Esophagus squamous epithelium (tissue), 4 donors: Measurements from ENCODE around the gene SRGAP2C.
"Not testable (repeated sequence)": the region's sequence is repeated elsewhere in the genome, so short reads cannot be mapped to it uniquely, and the experiment has no call there.

Experiments used
- POLR2A ChIP-seq, 4 donors: fragments of 450-650 bp; IDR thresholded peaks; one replicate each; pipeline ENCODE4 v1.6.1; 2017; ENCODE audit warnings: antibody characterized with exemption in 4 of 4, mild to moderate bottlenecking in 4 of 4, moderate library complexity in 3 of 4
- TF ChIP-seq, protein P1 (sequence below), 6 experiments: fragments of 450-650 bp in 4 of 6; fragments of 200-600 bp in 2 of 6; sonication (generic) in 2 of 6; IDR thresholded peaks; one replicate each; pipeline ENCODE4 v1.5.1; 2016 to 2019; ENCODE audit warnings: antibody characterized with exemption in 6 of 6, mild to moderate bottlenecking in 4 of 6, moderate library complexity in 4 of 6

DNA sequence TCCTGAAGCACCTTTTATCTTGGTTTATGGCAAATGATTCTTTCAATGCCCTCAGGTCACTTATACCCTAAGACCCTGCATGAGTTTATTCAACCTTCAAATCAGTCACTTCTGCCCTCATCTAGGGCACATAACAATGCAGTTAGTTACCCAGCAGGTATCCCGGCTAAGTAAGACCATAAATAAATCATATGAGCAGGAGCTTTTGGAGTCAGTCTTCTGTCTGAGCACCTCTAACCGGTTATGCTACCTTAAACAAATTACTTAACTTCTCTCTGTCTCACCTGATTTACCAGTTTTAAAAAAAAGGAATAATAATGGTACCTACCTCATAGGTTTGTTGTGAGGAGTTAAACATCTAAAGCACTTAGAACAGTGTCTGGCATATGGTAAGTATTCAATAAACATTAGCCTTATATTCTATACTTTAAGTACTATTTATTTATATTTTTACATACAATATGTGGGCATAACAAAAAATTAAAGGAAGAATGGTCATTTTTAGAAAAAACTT, 17.5 kb upstream of the SRGAP2C start:
- TF ChIP-seq, protein P1, sequence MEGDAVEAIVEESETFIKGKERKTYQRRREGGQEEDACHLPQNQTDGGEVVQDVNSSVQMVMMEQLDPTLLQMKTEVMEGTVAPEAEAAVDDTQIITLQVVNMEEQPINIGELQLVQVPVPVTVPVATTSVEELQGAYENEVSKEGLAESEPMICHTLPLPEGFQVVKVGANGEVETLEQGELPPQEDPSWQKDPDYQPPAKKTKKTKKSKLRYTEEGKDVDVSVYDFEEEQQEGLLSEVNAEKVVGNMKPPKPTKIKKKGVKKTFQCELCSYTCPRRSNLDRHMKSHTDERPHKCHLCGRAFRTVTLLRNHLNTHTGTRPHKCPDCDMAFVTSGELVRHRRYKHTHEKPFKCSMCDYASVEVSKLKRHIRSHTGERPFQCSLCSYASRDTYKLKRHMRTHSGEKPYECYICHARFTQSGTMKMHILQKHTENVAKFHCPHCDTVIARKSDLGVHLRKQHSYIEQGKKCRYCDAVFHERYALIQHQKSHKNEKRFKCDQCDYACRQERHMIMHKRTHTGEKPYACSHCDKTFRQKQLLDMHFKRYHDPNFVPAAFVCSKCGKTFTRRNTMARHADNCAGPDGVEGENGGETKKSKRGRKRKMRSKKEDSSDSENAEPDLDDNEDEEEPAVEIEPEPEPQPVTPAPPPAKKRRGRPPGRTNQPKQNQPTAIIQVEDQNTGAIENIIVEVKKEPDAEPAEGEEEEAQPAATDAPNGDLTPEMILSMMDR (IDR thresholded peaks at IDR 0.05), result not testable (repeated sequence)
- TF ChIP-seq POLR2A (IDR thresholded peaks at IDR 0.05), result not testable (repeated sequence)
